ENCODE results near the gene XXYLT1.

DNA sequence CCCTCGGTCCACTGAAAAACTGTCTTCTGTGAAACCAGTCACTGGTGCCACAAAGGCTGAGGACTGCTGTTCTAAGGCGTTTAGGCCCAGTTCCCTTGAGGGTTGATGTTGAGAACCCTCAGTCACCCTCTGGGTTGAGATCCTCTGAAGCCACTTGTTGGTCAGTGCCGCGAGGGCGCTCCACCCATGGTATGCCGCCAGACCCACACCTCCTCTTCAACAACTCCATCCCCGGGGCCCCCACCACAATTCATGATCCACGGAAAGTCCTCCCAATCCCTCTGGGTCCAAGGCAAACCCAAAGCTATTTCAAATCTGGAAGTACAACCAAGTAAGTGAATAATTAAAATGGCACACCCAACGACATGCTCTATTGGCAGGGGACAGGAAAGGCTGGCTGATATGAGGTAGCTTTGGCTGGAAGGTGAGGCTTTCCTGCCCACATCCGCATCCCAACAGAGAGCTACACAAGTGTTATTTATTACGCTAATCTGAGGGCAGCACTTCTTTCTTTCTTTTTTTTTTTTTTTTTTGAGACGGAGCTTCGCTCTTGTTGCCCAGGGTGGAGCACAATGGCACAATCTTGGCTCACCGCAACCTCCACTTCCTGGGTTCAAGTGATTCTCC, 58.1 kb downstream of the XXYLT1 start:
- TF ChIP-seq CTCF (IDR thresholded peaks at IDR 0.05) = no peak
- no peak for TF ChIP-seq POLR2A (IDR thresholded peaks at IDR 0.05)
